Fibroblast of skin of left quadriceps (primary cell): ENCODE measurements around the gene MBNL1.

Experiments
- DNase-seq, 2 experiments: peaks; one replicate each; pipeline ENCODE4 v3.0.0-alpha.2; 2013; ENCODE audit warnings: low read depth in 2 of 2

MBNL1 gene

GRCh38 chr3:152253514-152253913 is 15.2 kb upstream of the MBNL1 start:
- no peak for DNase-seq

- DNase-seq, result no peak
Measured at GRCh38 chr3:152254041-152254440, 14.7 kb upstream of the MBNL1 start.

- no peak for DNase-seq
Measured at GRCh38 chr3:152255290-152255689, 13.4 kb upstream of the MBNL1 start.

- DNase-seq, result no peak
Measured at GRCh38 chr3:152256851-152257562, 11.7 kb upstream of the MBNL1 start.

- DNase-seq, result no peak
Measured at GRCh38 chr3:152257563-152258035, 11.1 kb upstream of the MBNL1 start.

GRCh38 chr3:152258448-152259393 is 10.0 kb upstream of the MBNL1 start:
- DNase-seq, result peak; percentile 80 to 84

- DNase-seq, result no peak
Measured at GRCh38 chr3:152259468-152259867, 9.3 kb upstream of the MBNL1 start.

GRCh38 chr3:152260026-152260425 is 8.7 kb upstream of the MBNL1 start:
- no peak for DNase-seq

GRCh38 chr3:152260529-152260928 is 8.2 kb upstream of the MBNL1 start:
- no peak for DNase-seq

GRCh38 chr3:152261329-152261728 is 7.4 kb upstream of the MBNL1 start:
- no peak for DNase-seq

- DNase-seq, result no peak
Measured at GRCh38 chr3:152263711-152264110, 5.0 kb upstream of the MBNL1 start.

GRCh38 chr3:152264378-152264777 is 4.4 kb upstream of the MBNL1 start:
- no peak for DNase-seq

GRCh38 chr3:152266221-152266995 is 2.3 kb upstream of the MBNL1 start:
- peak; percentile 90 to 91 for DNase-seq

- peak in 1 of 2 experiments; percentile 38 for DNase-seq
Measured at GRCh38 chr3:152267831-152268554, 736 bp upstream of the MBNL1 start.

GRCh38 chr3:152269056-152269830 is 514 bp downstream of the MBNL1 start:
- peak; percentile 83 to 84 for DNase-seq

- no peak for DNase-seq
Measured at GRCh38 chr3:152269831-152270734, 1.4 kb downstream of the MBNL1 start.

- no peak for DNase-seq
Measured at GRCh38 chr3:152270937-152271336, 2.2 kb downstream of the MBNL1 start.

- no peak for DNase-seq
Measured at GRCh38 chr3:152271501-152272236, 2.9 kb downstream of the MBNL1 start.

GRCh38 chr3:152272771-152273242 is 4.1 kb downstream of the MBNL1 start:
- DNase-seq, result peak; percentile 79 to 80
